ENCODE results near the gene KDM4B.

KDM4B gene

DNA sequence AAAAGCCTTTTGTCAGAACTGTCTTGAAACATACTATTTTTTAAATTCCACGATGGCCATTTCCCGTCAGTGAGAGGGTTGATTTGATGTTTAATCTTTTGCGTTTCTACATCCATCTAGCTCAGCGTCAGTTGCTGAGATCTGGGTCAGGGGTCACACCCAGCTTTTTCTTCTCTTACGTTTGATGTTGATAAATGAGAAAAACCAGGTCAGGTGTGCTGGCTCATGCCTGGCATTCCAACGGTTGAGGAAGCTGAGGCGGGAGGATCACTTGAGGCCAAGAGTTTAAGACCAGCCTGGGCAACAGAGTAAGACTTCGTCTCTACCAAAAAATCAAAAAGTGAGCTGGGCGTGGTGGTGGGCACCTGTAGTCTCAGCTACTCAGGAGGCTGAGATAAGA lies 202.8 kb downstream of the KDM4B start:
- no peak for TF ChIP-seq EZH2 (IDR thresholded peaks at IDR 0.05; ENCODE audit: borderline replicate concordance, low read depth, low read length, severe bottlenecking)
- TF ChIP-seq CTCF (IDR thresholded peaks at IDR 0.05; ENCODE audit: borderline replicate concordance, extremely low read depth, low read length, poor library complexity, severe bottlenecking) = no peak
- no peak for ATAC-seq (ENCODE audit: insufficient read depth, low read depth)
- no peak overlapping the region for H2AFZ ChIP-seq (ENCODE audit: low read depth, low read length)
- no peak overlapping the region for H3K4me2 ChIP-seq (ENCODE audit: insufficient read depth, low read length)
- H3K27ac ChIP-seq (ENCODE audit: low read length) = no peak overlapping the region
- H3K9me3 ChIP-seq (ENCODE audit: insufficient read depth, low read length, severe bottlenecking) = no peaks in the 10 kb centered on the region
- no peak for DNase-seq
- no peaks in the 10 kb centered on the region for H3K79me2 ChIP-seq (ENCODE audit: insufficient read depth, low read length)
- no peak overlapping the region for H3K4me3 ChIP-seq (ENCODE audit: low read depth in 1 of 2, low read length in 2 of 2)
- 0 out of 2 replicates have a peak, but pooled peaks cover 5% of the 10 kb centered on the region for H4K20me1 ChIP-seq (ENCODE audit: insufficient read depth, low read length)
- H3K36me3 ChIP-seq (ENCODE audit: insufficient read depth, low read length) = no peaks in the 10 kb centered on the region
- H3K4me1 ChIP-seq (ENCODE audit: insufficient read depth, low read length) = no peaks in the 10 kb centered on the region
- no peaks in the 10 kb centered on the region for H3K27me3 ChIP-seq (ENCODE audit: insufficient read depth, low read length, poor library complexity)
- H3K9ac ChIP-seq (ENCODE audit: low read depth, low read length) = no peak overlapping the region

GRCh38 chr19:5172859-5173630 lies 204.1 kb downstream of the KDM4B start:
- Histone ChIP-seq H3K9me3 (ENCODE audit: insufficient read depth, low read length, severe bottlenecking) (no peaks in the 10 kb centered on the region), H2AFZ (ENCODE audit: low read depth, low read length) (no peak overlapping the region), H3K4me1 (ENCODE audit: insufficient read depth, low read length) (no peaks in the 10 kb centered on the region), H3K9ac (ENCODE audit: low read depth, low read length) (no peak overlapping the region), H3K27ac (ENCODE audit: low read length) (no peak overlapping the region), H3K4me2 (ENCODE audit: insufficient read depth, low read length) (no peak overlapping the region), H3K36me3 (ENCODE audit: insufficient read depth, low read length) (no peaks in the 10 kb centered on the region), H3K4me3 (ENCODE audit: low read depth in 1 of 2, low read length in 2 of 2) (no peak overlapping the region), H3K79me2 (ENCODE audit: insufficient read depth, low read length) (no peaks in the 10 kb centered on the region), H3K27me3 (ENCODE audit: insufficient read depth, low read length, poor library complexity) (no peaks in the 10 kb centered on the region), H4K20me1 (ENCODE audit: insufficient read depth, low read length) (0 out of 2 replicates have a peak, but pooled peaks cover 5% of the 10 kb centered on the region)
- no peak for DNase-seq
- ATAC-seq (ENCODE audit: insufficient read depth, low read depth) = no peak
- TF ChIP-seq CTCF (IDR thresholded peaks at IDR 0.05; ENCODE audit: borderline replicate concordance, extremely low read depth, low read length, poor library complexity, severe bottlenecking) (no peak), EZH2 (IDR thresholded peaks at IDR 0.05; ENCODE audit: borderline replicate concordance, low read depth, low read length, severe bottlenecking) (no peak)

- Histone ChIP-seq H3K79me2 (ENCODE audit: insufficient read depth, low read length) (no peaks in the 10 kb centered on the region), H3K36me3 (ENCODE audit: insufficient read depth, low read length) (no peaks in the 10 kb centered on the region), H2AFZ (ENCODE audit: low read depth, low read length) (no peak overlapping the region), H3K9ac (ENCODE audit: low read depth, low read length) (no peak overlapping the region), H3K4me2 (ENCODE audit: insufficient read depth, low read length) (no peak overlapping the region), H3K4me1 (ENCODE audit: insufficient read depth, low read length) (no peaks in the 10 kb centered on the region), H3K9me3 (ENCODE audit: insufficient read depth, low read length, severe bottlenecking) (no peaks in the 10 kb centered on the region), H3K4me3 (ENCODE audit: low read depth in 1 of 2, low read length in 2 of 2) (no peak overlapping the region), H4K20me1 (ENCODE audit: insufficient read depth, low read length) (0 out of 2 replicates have a peak, but pooled peaks cover 5% of the 10 kb centered on the region), H3K27ac (ENCODE audit: low read length) (no peak overlapping the region), H3K27me3 (ENCODE audit: insufficient read depth, low read length, poor library complexity) (no peaks in the 10 kb centered on the region)
- DNase-seq (no peak), ATAC-seq (ENCODE audit: insufficient read depth, low read depth) (no peak)
- no peak for TF ChIP-seq EZH2 (IDR thresholded peaks at IDR 0.05; ENCODE audit: borderline replicate concordance, low read depth, low read length, severe bottlenecking)
- no peak for TF ChIP-seq CTCF (IDR thresholded peaks at IDR 0.05; ENCODE audit: borderline replicate concordance, extremely low read depth, low read length, poor library complexity, severe bottlenecking)
Measured at GRCh38 chr19:5173993-5174392, 205.1 kb downstream of the KDM4B start.

All from DND-41 (cell line).